ENCODE results near the gene PRKAR2A. TPM values are rescaled to one million over a fixed set of nuclear protein-coding genes. Genes with fewer than 3 reads are reported as not detected.

PRKAR2A gene
- total and polyA plus RNA-seq, 2 experiments from 2014 or later, result 13.5 to 30.2 TPM

DNA sequence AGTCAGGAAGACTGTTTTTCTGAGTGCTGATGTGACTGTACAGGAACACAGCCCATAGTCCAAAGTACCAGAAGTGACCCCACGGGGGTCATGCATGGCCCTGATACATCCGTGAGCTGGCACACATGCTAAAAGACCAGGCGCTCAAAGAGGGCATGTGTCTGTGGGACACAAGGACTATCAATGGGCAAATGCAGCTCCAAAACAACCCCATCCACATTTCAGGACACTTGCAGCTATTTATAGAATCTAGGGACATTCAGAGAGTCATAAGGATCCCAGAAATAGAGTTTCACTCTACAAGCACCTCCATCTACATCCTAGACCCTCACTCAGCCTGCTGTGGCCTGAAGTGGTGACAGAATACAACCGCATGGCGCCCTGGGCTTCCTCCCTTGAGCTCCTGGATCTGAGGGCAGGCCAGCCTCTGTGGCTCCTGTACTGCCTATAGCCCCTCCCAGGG is 34.0 kb upstream of the PRKAR2A start (continued):
- no peak for TF ChIP-seq ZNF462 (CRISPR knock-in tag; IDR thresholded peaks at IDR 0.05)
- TF ChIP-seq EZH2 (IDR thresholded peaks at IDR 0.05; ENCODE audit: low read depth, unreplicated experiment), result no peak
- no peak for TF ChIP-seq JUNB (IDR thresholded peaks at IDR 0.05; ENCODE audit: unreplicated experiment)
- no peak for TF ChIP-seq ZNF114 (CRISPR knock-in tag; IDR thresholded peaks at IDR 0.05)
- TF ChIP-seq, protein P1, sequence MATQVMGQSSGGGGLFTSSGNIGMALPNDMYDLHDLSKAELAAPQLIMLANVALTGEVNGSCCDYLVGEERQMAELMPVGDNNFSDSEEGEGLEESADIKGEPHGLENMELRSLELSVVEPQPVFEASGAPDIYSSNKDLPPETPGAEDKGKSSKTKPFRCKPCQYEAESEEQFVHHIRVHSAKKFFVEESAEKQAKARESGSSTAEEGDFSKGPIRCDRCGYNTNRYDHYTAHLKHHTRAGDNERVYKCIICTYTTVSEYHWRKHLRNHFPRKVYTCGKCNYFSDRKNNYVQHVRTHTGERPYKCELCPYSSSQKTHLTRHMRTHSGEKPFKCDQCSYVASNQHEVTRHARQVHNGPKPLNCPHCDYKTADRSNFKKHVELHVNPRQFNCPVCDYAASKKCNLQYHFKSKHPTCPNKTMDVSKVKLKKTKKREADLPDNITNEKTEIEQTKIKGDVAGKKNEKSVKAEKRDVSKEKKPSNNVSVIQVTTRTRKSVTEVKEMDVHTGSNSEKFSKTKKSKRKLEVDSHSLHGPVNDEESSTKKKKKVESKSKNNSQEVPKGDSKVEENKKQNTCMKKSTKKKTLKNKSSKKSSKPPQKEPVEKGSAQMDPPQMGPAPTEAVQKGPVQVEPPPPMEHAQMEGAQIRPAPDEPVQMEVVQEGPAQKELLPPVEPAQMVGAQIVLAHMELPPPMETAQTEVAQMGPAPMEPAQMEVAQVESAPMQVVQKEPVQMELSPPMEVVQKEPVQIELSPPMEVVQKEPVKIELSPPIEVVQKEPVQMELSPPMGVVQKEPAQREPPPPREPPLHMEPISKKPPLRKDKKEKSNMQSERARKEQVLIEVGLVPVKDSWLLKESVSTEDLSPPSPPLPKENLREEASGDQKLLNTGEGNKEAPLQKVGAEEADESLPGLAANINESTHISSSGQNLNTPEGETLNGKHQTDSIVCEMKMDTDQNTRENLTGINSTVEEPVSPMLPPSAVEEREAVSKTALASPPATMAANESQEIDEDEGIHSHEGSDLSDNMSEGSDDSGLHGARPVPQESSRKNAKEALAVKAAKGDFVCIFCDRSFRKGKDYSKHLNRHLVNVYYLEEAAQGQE (IDR thresholded peaks at IDR 0.05; ENCODE audit: unreplicated experiment), result no peak
- TF ChIP-seq ZNF331 (CRISPR knock-in tag; IDR thresholded peaks at IDR 0.05; ENCODE audit: low read depth), result no peak
- no peak for TF ChIP-seq NANOG (IDR thresholded peaks at IDR 0.05; ENCODE audit: borderline replicate concordance)
- TF ChIP-seq EZH2phosphoT487 (IDR thresholded peaks at IDR 0.05; ENCODE audit: unreplicated experiment), result no peak
- no peak for TF ChIP-seq POLR2AphosphoS5 (IDR thresholded peaks at IDR 0.05; ENCODE audit: low read depth)
- TF ChIP-seq STAT1 (IDR thresholded peaks at IDR 0.05; ENCODE audit: unreplicated experiment), result no peak
